NCI-H2171 (cell line): Measurements from ENCODE around the gene TMSB4X.
"Not testable (repeated sequence)": the region's sequence is repeated elsewhere in the genome, so short reads cannot be mapped to it uniquely, and the experiment has no call there.

Experiments used
- DNase-seq: peaks from one replicate; lab custom pipeline; 2025; lab: John Stamatoyannopoulos, UW

TMSB4X gene

GRCh38 chrX:12955882-12956703, 18.8 kb upstream of the TMSB4X start:
- no peak for DNase-seq

- DNase-seq: no peak
Observed at GRCh38 chrX:12956704-12957534, 18.0 kb upstream of the TMSB4X start.

GRCh38 chrX:12958059-12958458, 16.9 kb upstream of the TMSB4X start:
- no peak for DNase-seq

- no peak for DNase-seq
Observed at GRCh38 chrX:12958461-12958860, 16.4 kb upstream of the TMSB4X start.

GRCh38 chrX:12961196-12961718, 13.7 kb upstream of the TMSB4X start:
- DNase-seq: no peak

GRCh38 chrX:12962041-12962504, 12.8 kb upstream of the TMSB4X start:
- no peak for DNase-seq

- DNase-seq: not testable (repeated sequence)
Observed at GRCh38 chrX:12963210-12963850, 11.6 kb upstream of the TMSB4X start.

- no peak for DNase-seq
Observed at GRCh38 chrX:12965131-12965940, 9.6 kb upstream of the TMSB4X start.

GRCh38 chrX:12966151-12966550, 8.8 kb upstream of the TMSB4X start:
- no peak for DNase-seq

GRCh38 chrX:12967711-12968465, 7.0 kb upstream of the TMSB4X start:
- no peak for DNase-seq

GRCh38 chrX:12970691-12971202, 4.2 kb upstream of the TMSB4X start:
- no peak for DNase-seq

GRCh38 chrX:12971282-12972003, 3.5 kb upstream of the TMSB4X start:
- peak; percentile 21 for DNase-seq

GRCh38 chrX:12972243-12972642, 2.7 kb upstream of the TMSB4X start:
- DNase-seq: no peak

GRCh38 chrX:12972878-12973560, 1.9 kb upstream of the TMSB4X start:
- no peak for DNase-seq

- DNase-seq: no peak
Observed at GRCh38 chrX:12973561-12974304, 1.2 kb upstream of the TMSB4X start.

GRCh38 chrX:12974305-12974795, 560 bp upstream of the TMSB4X start:
- DNase-seq: no peak

- DNase-seq: no peak
Observed at GRCh38 chrX:12975670-12975965, 708 bp downstream of the TMSB4X start.

- peak; percentile 1 for DNase-seq
Observed at GRCh38 chrX:12975991-12976558, 1.2 kb downstream of the TMSB4X start.
